Brain microvascular endothelial cell (primary cell): ENCODE data around the gene FUT9.

Experiments used
- DNase-seq: peaks from one replicate; pipeline ENCODE4 v3.0.0-alpha.2; 2020
- H3K27ac ChIP-seq: fragments of 250-450 bp; sonication (Bioruptor Pico); 2 replicates; pipeline ENCODE4 v1.5.1; 2020; ENCODE audit warnings: mild to moderate bottlenecking, moderate library complexity
- H3K27me3 ChIP-seq: fragments of 250-450 bp; sonication (Bioruptor Pico); replicated peaks from 2 replicates; pipeline ENCODE4 v1.5.1; 2020; ENCODE audit warnings: mild to moderate bottlenecking
- H3K36me3 ChIP-seq: fragments of 250-450 bp; sonication (Bioruptor Pico); replicated peaks from 2 replicates; pipeline ENCODE4 v1.5.1; 2020; ENCODE audit warnings: mild to moderate bottlenecking
- H3K4me3 ChIP-seq: 2 replicates; pipeline ENCODE4 v1.5.1; 2011; ENCODE audit warnings: low read depth, mild to moderate bottlenecking, control low read depth, low read length, moderate library complexity
- in situ Hi-C: cut with HindIII; loops from 2 replicates; pipeline ENCODE4 v1.10.0; 2017; ENCODE audit warnings: low sequenced_read_pairs, low pct_ligation_motif_present
- TF ChIP-seq, protein P1 (sequence below): IDR thresholded peaks from 2 replicates; pipeline ENCODE4 v1.5.1; 2011; ENCODE audit warnings: low read depth, mild to moderate bottlenecking, moderate library complexity, low read length, control low read depth, inconsistent platforms; ENCODE audit errors: missing control alignments

Gene FUT9

DNA sequence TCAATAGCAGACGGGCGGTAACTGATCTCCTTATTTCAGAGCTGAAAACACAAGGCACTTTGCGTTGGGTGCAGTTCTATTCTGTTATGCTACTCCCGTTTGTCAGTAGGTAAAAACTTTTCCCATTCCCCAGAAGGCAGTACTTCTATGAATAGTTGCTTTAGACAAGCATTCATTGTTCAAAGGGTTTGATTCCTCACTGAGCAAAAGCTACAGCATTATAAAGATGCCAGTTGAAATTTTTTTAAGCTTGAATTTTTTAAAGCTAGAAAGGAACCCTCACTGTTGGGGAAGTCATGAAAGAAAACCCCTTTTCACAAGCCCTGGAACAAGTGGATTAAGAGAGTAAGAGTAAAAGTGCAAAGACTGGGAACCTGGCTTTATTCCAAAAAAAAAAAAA lies 42.3 kb downstream of the FUT9 start:
- Histone ChIP-seq H3K36me3 (no peaks in the 10 kb centered on the region), H3K27ac (no peak overlapping the region), H3K4me3 (no peak overlapping the region), H3K27me3 (no peaks in the 10 kb centered on the region)
- TF ChIP-seq, protein P1, sequence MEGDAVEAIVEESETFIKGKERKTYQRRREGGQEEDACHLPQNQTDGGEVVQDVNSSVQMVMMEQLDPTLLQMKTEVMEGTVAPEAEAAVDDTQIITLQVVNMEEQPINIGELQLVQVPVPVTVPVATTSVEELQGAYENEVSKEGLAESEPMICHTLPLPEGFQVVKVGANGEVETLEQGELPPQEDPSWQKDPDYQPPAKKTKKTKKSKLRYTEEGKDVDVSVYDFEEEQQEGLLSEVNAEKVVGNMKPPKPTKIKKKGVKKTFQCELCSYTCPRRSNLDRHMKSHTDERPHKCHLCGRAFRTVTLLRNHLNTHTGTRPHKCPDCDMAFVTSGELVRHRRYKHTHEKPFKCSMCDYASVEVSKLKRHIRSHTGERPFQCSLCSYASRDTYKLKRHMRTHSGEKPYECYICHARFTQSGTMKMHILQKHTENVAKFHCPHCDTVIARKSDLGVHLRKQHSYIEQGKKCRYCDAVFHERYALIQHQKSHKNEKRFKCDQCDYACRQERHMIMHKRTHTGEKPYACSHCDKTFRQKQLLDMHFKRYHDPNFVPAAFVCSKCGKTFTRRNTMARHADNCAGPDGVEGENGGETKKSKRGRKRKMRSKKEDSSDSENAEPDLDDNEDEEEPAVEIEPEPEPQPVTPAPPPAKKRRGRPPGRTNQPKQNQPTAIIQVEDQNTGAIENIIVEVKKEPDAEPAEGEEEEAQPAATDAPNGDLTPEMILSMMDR: no peak
- DNase-seq: no peak
- in situ Hi-C loops: no loop called here

DNA sequence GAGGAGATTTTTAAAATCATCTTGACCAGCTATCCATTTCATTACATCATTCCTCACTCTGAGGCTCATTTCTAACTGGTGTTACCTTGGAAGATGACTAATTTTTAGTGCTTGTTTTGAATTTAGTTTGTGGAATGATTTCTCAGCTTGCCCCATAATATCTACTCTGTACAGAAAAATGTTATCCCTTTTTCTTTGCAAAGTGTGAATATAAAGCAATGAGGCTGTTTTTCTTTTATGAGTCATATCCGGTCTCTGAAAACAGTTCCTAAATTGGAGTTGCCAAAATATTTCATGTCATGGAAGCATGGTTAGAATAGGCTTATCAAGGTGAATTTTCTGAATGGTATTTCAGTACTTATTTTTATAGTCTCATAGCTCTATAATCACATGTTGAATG lies 43.8 kb downstream of the FUT9 start:
- H3K36me3 ChIP-seq: no peaks in the 10 kb centered on the region
- in situ Hi-C loops: no loop called here

DNA sequence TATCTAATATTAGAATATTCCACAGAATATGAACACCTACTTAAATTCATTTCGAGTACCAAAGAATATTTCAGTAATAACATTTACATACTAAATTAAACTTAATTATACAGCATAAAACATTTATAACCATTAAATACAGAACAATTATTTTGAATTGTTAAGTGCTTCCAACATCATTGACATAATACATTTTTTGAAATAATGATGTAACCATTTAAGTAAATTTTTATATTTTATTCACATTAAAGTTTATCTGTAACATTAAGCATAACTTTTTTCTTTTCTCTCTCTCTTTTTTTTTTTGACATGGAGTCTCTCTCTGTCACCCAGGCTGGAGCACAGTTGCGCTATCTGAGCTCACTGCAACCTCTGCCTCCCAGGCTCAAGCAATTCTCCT lies 44.5 kb downstream of the FUT9 start:
- TF ChIP-seq, protein P1: no peak
- in situ Hi-C loops: no loop called here
- Histone ChIP-seq H3K36me3 (no peaks in the 10 kb centered on the region), H3K27me3 (no peaks in the 10 kb centered on the region), H3K27ac (no peak overlapping the region), H3K4me3 (no peak overlapping the region)
- no peak for DNase-seq

More for the DNA sequence above, 43.8 kb downstream of the FUT9 start:
- DNase-seq: no peak
- no peaks in the 10 kb centered on the region for H3K27me3 ChIP-seq
- H3K4me3 ChIP-seq: no peak overlapping the region
- TF ChIP-seq, protein P1: no peak
- H3K27ac ChIP-seq: no peak overlapping the region

DNA sequence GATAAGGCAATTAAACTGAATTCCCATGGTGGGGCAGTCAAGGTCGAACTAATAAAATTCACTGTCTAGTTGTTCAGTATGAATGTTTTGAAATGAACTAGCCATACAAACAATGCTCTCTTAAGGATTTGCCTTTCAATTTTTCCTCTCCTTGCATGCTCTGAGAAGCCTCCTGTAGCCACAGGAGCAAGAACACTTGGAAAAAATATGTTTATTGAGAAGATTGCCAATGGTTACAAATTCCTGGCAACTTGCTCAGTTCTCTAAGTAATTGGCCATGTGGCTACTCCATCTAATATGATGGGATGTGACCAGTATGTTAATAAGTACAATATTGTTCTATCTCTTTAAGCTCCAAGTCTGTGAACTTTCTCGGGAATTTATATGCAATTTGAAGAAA lies 49.4 kb downstream of the FUT9 start:
- no peak for DNase-seq
- Histone ChIP-seq H3K27me3 (no peaks in the 10 kb centered on the region), H3K4me3 (no peak overlapping the region), H3K36me3 (no peaks in the 10 kb centered on the region), H3K27ac (no peak overlapping the region)
- TF ChIP-seq, protein P1: no peak
- in situ Hi-C loops: no loop called here

DNA sequence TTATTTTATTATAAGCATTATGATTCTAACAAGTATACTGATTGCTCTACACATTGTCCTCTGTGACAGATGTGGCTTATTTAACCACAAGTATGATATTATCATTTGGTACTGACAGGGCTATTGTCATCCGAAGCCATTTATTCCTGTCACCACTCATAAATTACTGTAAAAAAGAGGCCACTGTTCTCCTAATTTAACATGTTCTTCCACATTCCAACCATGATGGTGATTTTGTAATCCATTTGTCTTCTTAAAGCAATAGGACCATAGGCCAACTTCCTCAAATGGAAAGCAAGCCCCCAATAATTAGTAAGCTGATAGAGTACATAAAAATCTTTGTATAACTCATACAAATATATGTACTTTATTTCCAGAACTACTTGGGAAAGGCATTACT lies 50.6 kb downstream of the FUT9 start:
- in situ Hi-C loops: no loop called here
- Histone ChIP-seq H3K27me3 (no peaks in the 10 kb centered on the region), H3K27ac (no peak overlapping the region), H3K36me3 (no peaks in the 10 kb centered on the region), H3K4me3 (no peak overlapping the region)
- no peak for DNase-seq
- TF ChIP-seq, protein P1: no peak

DNA sequence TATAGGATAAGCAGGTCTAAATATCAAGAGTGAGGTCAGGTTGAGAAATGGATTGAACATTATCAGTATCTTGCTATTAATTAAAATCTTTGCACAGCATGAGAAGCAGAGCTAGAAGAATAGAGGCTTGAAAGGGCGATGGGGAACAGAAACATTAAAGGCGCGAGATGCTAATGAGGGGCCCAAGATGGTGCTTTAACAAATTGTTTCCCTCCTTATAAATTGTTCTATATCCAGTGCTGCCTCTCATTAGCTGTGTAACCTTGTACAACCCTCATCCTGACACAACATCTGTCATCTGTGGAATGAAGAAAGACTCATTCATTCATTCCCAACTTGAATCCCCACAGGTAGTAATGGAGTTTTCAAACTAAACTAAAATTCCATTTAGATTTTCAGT lies 57.8 kb downstream of the FUT9 start:
- in situ Hi-C loops: no loop called here
- TF ChIP-seq, protein P1: no peak

More for the DNA sequence above, 57.8 kb downstream of the FUT9 start:
- H3K27ac ChIP-seq: no peak overlapping the region
- no peaks in the 10 kb centered on the region for H3K27me3 ChIP-seq
- no peak for DNase-seq
- no peaks in the 10 kb centered on the region for H3K36me3 ChIP-seq
- no peak overlapping the region for H3K4me3 ChIP-seq
